Caco-2 (cell line): ENCODE data around the gene NTRK2. TPM values are rescaled to one million over a fixed set of nuclear protein-coding genes. Genes with fewer than 3 reads are reported as not detected.

ENCODE experiments used
- BruUV-seq: library from RNA; stranded (reverse); fragments of 400-500 nt; replicated peaks from 2 replicates; lab custom pipeline; 2021; lab: Mats Ljungman, UMichigan
- CTCF ChIA-PET: fragments of 300-600 bp; sonication (Branson Sonifier 250); formaldehyde crosslinking; loops from one replicate; lab custom pipeline; 2022; ENCODE audit warnings: antibody characterized with exemption; lab: Charles Lee
- POLR2A ChIA-PET: fragments of 300-600 bp; sonication (Branson Sonifier 250); formaldehyde crosslinking; loops from one replicate; lab custom pipeline; 2022; ENCODE audit warnings: antibody characterized with exemption; lab: Charles Lee
- DNase-seq, 2 experiments: peaks; one replicate each; pipeline versions ENCODE4 v3.0.0 to v3.0.0-alpha.2; 2020 to 2022
- H3K27me3 ChIP-seq: replicated peaks from 2 replicates; pipeline ENCODE4 v1.6.0; 2011; ENCODE audit warnings: low read length; ENCODE audit not compliant: control insufficient read depth, insufficient read depth
- H3K36me3 ChIP-seq: 2 replicates; pipeline ENCODE4 v1.5.1; 2011; ENCODE audit warnings: low read length; ENCODE audit not compliant: control insufficient read depth, insufficient read depth
- H3K4me1 ChIP-seq: fragments of 250-450 bp; sonication (Bioruptor Pico); 2 replicates; pipeline ENCODE4 v1.5.1; 2020; ENCODE audit warnings: mild to moderate bottlenecking
- H3K4me3 ChIP-seq: 2 replicates; pipeline ENCODE4 v1.5.1; 2011; ENCODE audit warnings: low read depth, mild to moderate bottlenecking, control low read depth, low read length
- H3K9me3 ChIP-seq: fragments of 250-450 bp; sonication (Bioruptor Pico); 2 replicates; pipeline ENCODE4 v1.5.1; 2020; ENCODE audit warnings: mild to moderate bottlenecking, moderate library complexity
- H3K27ac Mint-ChIP-seq: one replicate; pipeline ENCODE4 v1.8.0; 2022; ENCODE audit warnings: mixed read lengths; ENCODE audit not compliant: unreplicated experiment
- H3K27me3 Mint-ChIP-seq: one replicate; pipeline ENCODE4 v1.8.0; 2022; ENCODE audit warnings: mixed read lengths; ENCODE audit not compliant: insufficient read depth, unreplicated experiment
- H3K36me3 Mint-ChIP-seq: one replicate; pipeline ENCODE4 v1.8.0; 2022; ENCODE audit warnings: mild to moderate bottlenecking, mixed read lengths; ENCODE audit not compliant: insufficient read depth, unreplicated experiment
- H3K4me1 Mint-ChIP-seq: one replicate; pipeline ENCODE4 v1.8.0; 2022; ENCODE audit warnings: low read depth, mixed read lengths; ENCODE audit not compliant: unreplicated experiment
- H3K4me3 Mint-ChIP-seq: one replicate; pipeline ENCODE4 v1.8.0; 2022; ENCODE audit warnings: mild to moderate bottlenecking, moderate library complexity, mixed read lengths; ENCODE audit not compliant: unreplicated experiment
- H3K9me3 Mint-ChIP-seq: one replicate; pipeline ENCODE4 v1.8.0; 2022; ENCODE audit warnings: mixed read lengths; ENCODE audit not compliant: unreplicated experiment
- intact Hi-C: fragments of 100-400 bp; cut with micrococcal nuclease; formaldehyde crosslinking; loops from one replicate; pipeline ENCODE4 v1.10.0; 2022; ENCODE audit not compliant: unreplicated experiment
- total RNA-seq: library from RNA; stranded (reverse); gene quantifications from 2 replicates; pipeline ENCODE4 v1.2.3, GENCODE V29; 2022
- TF ChIP-seq, protein P1 (sequence below), 2 experiments: fragments of 200-600 bp in 1 of 2; IDR thresholded peaks; 1 replicate in 1 of 2; 2 replicates in 1 of 2; pipeline versions ENCODE4 v1.5.1 to v1.8.0; 2011 to 2022; ENCODE audit warnings: antibody characterized with exemption in 1 of 2, control low read depth in 1 of 2, inconsistent platforms in 1 of 2, low read depth in 1 of 2, low read length in 1 of 2, mild to moderate bottlenecking in 1 of 2, moderate library complexity in 1 of 2; ENCODE audit not compliant: insufficient read depth in 1 of 2, severe bottlenecking in 1 of 2, unreplicated experiment in 1 of 2

Gene NTRK2
- total RNA-seq, 1 experiment from 2014 or later, result not detected

GRCh38 chr9:84697042-84697441 is 27.5 kb downstream of the NTRK2 start:
- H3K27ac Mint-ChIP-seq, result no peak overlapping the region
- H3K4me3 ChIP-seq, result no peak overlapping the region
- no peaks in the 10 kb centered on the region for H3K36me3 Mint-ChIP-seq
- no peaks in the 10 kb centered on the region for H3K4me1 ChIP-seq
- H3K9me3 Mint-ChIP-seq, result no peaks in the 10 kb centered on the region
- TF ChIP-seq, protein P1, sequence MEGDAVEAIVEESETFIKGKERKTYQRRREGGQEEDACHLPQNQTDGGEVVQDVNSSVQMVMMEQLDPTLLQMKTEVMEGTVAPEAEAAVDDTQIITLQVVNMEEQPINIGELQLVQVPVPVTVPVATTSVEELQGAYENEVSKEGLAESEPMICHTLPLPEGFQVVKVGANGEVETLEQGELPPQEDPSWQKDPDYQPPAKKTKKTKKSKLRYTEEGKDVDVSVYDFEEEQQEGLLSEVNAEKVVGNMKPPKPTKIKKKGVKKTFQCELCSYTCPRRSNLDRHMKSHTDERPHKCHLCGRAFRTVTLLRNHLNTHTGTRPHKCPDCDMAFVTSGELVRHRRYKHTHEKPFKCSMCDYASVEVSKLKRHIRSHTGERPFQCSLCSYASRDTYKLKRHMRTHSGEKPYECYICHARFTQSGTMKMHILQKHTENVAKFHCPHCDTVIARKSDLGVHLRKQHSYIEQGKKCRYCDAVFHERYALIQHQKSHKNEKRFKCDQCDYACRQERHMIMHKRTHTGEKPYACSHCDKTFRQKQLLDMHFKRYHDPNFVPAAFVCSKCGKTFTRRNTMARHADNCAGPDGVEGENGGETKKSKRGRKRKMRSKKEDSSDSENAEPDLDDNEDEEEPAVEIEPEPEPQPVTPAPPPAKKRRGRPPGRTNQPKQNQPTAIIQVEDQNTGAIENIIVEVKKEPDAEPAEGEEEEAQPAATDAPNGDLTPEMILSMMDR (IDR thresholded peaks at IDR 0.05; ENCODE audit: insufficient read depth in 1 of 2, low read depth in 1 of 2, low read length in 1 of 2, severe bottlenecking in 1 of 2, unreplicated experiment in 1 of 2), result no peak
- intact Hi-C loops, result loop anchor here (1.0 to 10.0 kb wide), 4 partner anchors 88 to 562 kb away; no protein-coding TSS in a partner anchor
- no peaks in the 10 kb centered on the region for H3K27me3 ChIP-seq
- no peaks in the 10 kb centered on the region for H3K36me3 ChIP-seq
- CTCF ChIA-PET, result interaction anchor here (1.3 kb wide), 1 partner anchor 562 kb away, joined by 3 read pairs; no protein-coding TSS in a partner anchor
- BruUV-seq, result no TSS peak
- no peak overlapping the region for H3K4me3 Mint-ChIP-seq
- peaks cover 5% of the 10 kb centered on the region for H3K27me3 Mint-ChIP-seq
- no peak for DNase-seq
- H3K9me3 ChIP-seq, result no peaks in the 10 kb centered on the region
- POLR2A ChIA-PET, result no interaction called here
- no peaks in the 10 kb centered on the region for H3K4me1 Mint-ChIP-seq

DNA sequence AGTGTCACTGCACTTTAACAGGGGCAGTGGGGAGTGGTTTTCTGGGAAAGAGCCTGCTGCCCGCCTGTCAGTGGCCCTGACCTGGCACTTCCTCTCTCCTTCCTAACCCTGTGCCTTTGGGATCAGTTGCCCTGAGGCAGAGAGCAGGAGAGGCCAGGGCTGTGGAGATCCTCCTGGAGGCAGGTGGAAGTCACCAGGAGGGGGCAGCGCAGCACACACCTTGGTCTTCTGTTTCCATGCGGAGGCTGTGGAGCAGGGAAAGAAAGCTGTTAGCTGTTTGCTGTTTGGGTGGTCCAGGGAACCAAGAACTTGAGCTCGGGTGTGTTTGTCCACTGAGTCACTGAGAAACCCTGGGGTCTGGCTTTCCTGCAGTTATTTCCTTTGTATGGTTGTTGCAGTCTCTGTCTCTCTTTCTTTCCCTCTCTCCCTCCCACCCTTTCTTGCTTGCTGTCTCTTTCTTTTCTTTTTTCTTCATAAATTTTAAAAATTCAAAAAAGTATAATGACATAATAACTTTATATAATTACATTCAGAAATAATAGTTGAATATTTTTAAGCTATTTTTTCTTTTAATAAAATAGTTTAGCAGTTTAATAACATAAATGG is 28.1 kb downstream of the NTRK2 start:
- intact Hi-C loops, result loop anchor here (1.0 to 10.0 kb wide), 4 partner anchors 87 to 561 kb away; no protein-coding TSS in a partner anchor
- Histone ChIP-seq H3K36me3 (no peaks in the 10 kb centered on the region), H3K4me1 (no peaks in the 10 kb centered on the region), H3K4me3 (no peak overlapping the region), H3K9me3 (no peaks in the 10 kb centered on the region), H3K27me3 (no peaks in the 10 kb centered on the region)
- H3K4me1 Mint-ChIP-seq, result no peaks in the 10 kb centered on the region
- no peaks in the 10 kb centered on the region for H3K9me3 Mint-ChIP-seq
- peaks cover 5% of the 10 kb centered on the region for H3K27me3 Mint-ChIP-seq
- H3K27ac Mint-ChIP-seq, result no peak overlapping the region
- TF ChIP-seq, protein P1 (IDR thresholded peaks at IDR 0.05; ENCODE audit: insufficient read depth in 1 of 2, low read depth in 1 of 2, low read length in 1 of 2, severe bottlenecking in 1 of 2, unreplicated experiment in 1 of 2), result peak; percentile 38 to 47
- ChIA-PET POLR2A (no interaction called here), CTCF (interaction anchor here (0.6 to 1.3 kb wide), 2 partner anchors 561 to 1628 kb away, joined by 3 to 5 read pairs; no protein-coding TSS in a partner anchor)
- no TSS peak for BruUV-seq
- no peaks in the 10 kb centered on the region for H3K36me3 Mint-ChIP-seq
- H3K4me3 Mint-ChIP-seq, result no peak overlapping the region
- DNase-seq, result peak; percentile 50 to 51

- TF ChIP-seq, protein P1 (IDR thresholded peaks at IDR 0.05; ENCODE audit: insufficient read depth in 1 of 2, low read depth in 1 of 2, low read length in 1 of 2, severe bottlenecking in 1 of 2, unreplicated experiment in 1 of 2), result no peak
- Mint-ChIP-seq H3K27ac (no peak overlapping the region), H3K36me3 (no peaks in the 10 kb centered on the region), H3K9me3 (no peaks in the 10 kb centered on the region), H3K4me3 (no peak overlapping the region), H3K27me3 (peaks cover 5% of the 10 kb centered on the region), H3K4me1 (no peaks in the 10 kb centered on the region)
- no peak for DNase-seq
- Histone ChIP-seq H3K4me3 (no peak overlapping the region), H3K27me3 (no peaks in the 10 kb centered on the region), H3K9me3 (no peaks in the 10 kb centered on the region), H3K4me1 (no peaks in the 10 kb centered on the region), H3K36me3 (no peaks in the 10 kb centered on the region)
- CTCF ChIA-PET, result interaction anchor here (0.6 kb wide), 1 partner anchor 1627 kb away, joined by 5 read pairs; no protein-coding TSS in a partner anchor
- no TSS peak for BruUV-seq
- POLR2A ChIA-PET, result no interaction called here
- intact Hi-C loops, result loop anchor here (10.0 kb wide), 2 partner anchors 86 to 446 kb away; no protein-coding TSS in a partner anchor
These were observed 28.8 kb downstream of the NTRK2 start for GRCh38 chr9:84698323-84698722.
